SH-SY5Y (cell line): ENCODE results near the gene ZNF81.

Experiments used
- GATA2 ChIP-seq: IDR thresholded peaks from 2 replicates; pipeline ENCODE4 v1.6.1; 2011; ENCODE audit warnings: mild to moderate bottlenecking, low read depth, low read length
- GATA3 ChIP-seq: IDR thresholded peaks from 2 replicates; pipeline ENCODE4 v1.6.1; 2011; ENCODE audit warnings: low read depth, mild to moderate bottlenecking, low read length, moderate library complexity

Gene ZNF81

GRCh38 chrX:47885501-47885900, 48.8 kb downstream of the ZNF81 start:
- TF ChIP-seq GATA2: no peak
- no peak for TF ChIP-seq GATA3

GRCh38 chrX:47898024-47898423, 61.3 kb downstream of the ZNF81 start:
- TF ChIP-seq GATA2 (no peak), GATA3 (no peak)

- TF ChIP-seq GATA3: no peak
- no peak for TF ChIP-seq GATA2
Measured at GRCh38 chrX:47900833-47901232, 64.1 kb downstream of the ZNF81 start.

- TF ChIP-seq GATA2: no peak
- no peak for TF ChIP-seq GATA3
Measured at GRCh38 chrX:47902161-47902560, 65.5 kb downstream of the ZNF81 start.

GRCh38 chrX:47915886-47916493, 79.3 kb downstream of the ZNF81 start:
- no peak for TF ChIP-seq GATA3
- no peak for TF ChIP-seq GATA2

- TF ChIP-seq GATA3 (no peak), GATA2 (no peak)
Measured at GRCh38 chrX:47918274-47918673, 81.6 kb downstream of the ZNF81 start.

- TF ChIP-seq GATA3 (no peak), GATA2 (no peak)
Measured at GRCh38 chrX:47927212-47927611, 90.5 kb downstream of the ZNF81 start.

GRCh38 chrX:47933946-47934345, 97.2 kb downstream of the ZNF81 start:
- TF ChIP-seq GATA3: no peak
- TF ChIP-seq GATA2: no peak

GRCh38 chrX:47936224-47936939, 99.7 kb downstream of the ZNF81 start:
- TF ChIP-seq GATA2: no peak
- TF ChIP-seq GATA3: no peak

GRCh38 chrX:47936940-47937317, 100.2 kb downstream of the ZNF81 start:
- TF ChIP-seq GATA2: no peak
- TF ChIP-seq GATA3: no peak

GRCh38 chrX:47940448-47940847, 103.7 kb downstream of the ZNF81 start:
- TF ChIP-seq GATA2: no peak
- TF ChIP-seq GATA3: no peak

- TF ChIP-seq GATA3: no peak
- no peak for TF ChIP-seq GATA2
Measured at GRCh38 chrX:47941423-47941822, 104.7 kb downstream of the ZNF81 start.

- no peak for TF ChIP-seq GATA3
- TF ChIP-seq GATA2: no peak
Measured at GRCh38 chrX:47956016-47956415, 119.3 kb downstream of the ZNF81 start.

GRCh38 chrX:47958761-47959342, 122.2 kb downstream of the ZNF81 start:
- no peak for TF ChIP-seq GATA2
- no peak for TF ChIP-seq GATA3

GRCh38 chrX:47960406-47960805, 123.7 kb downstream of the ZNF81 start:
- TF ChIP-seq GATA2: no peak
- TF ChIP-seq GATA3: no peak
